ENCODE measurements around the gene TTLL13.

The TTLL13 gene

DNA sequence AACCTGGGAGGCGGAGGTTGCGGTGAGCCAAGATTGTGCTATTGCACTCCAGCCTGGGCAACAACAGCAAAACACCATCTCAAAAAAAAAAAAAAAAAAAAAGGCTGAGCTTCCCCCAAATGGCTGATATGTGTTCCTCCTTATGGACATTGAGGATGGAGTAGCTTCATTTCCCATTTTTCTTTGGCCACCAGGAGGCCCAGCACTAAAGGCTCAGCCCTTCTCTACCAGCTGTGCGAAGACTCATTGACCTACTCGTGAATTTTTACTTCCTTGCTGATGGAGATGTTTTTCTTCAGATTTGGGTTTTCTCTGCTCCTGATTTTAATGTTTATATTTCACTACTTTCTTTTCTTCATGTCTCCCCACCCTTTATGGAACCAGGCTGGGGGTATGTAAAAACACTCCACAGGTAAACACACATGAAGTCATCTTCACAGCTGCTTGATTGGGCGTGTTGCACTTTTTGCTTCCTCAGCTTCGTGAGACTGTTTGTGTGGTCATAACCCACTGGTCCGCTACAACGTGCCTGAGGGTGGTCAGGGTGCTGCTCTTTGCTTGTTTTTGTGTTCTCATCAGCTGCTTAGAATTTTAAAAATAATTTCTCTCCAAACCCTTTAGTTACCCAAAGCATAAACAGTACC is 34.7 kb upstream of the TTLL13 start:
- no peak for DNase-seq (ENCODE audit: low spot score)

GRCh38 chr15:90217671-90218394 is 31.5 kb upstream of the TTLL13 start:
- no peak for DNase-seq (ENCODE audit: low spot score)

GRCh38 chr15:90219421-90220141 is 29.8 kb upstream of the TTLL13 start:
- no peak for DNase-seq (ENCODE audit: low spot score)

GRCh38 chr15:90221246-90221900 is 28.0 kb upstream of the TTLL13 start:
- peak; percentile 68 for DNase-seq (ENCODE audit: low spot score)

GRCh38 chr15:90222547-90222946 is 26.8 kb upstream of the TTLL13 start:
- DNase-seq (ENCODE audit: low spot score) = no peak

GRCh38 chr15:90223441-90224165 is 25.8 kb upstream of the TTLL13 start:
- DNase-seq (ENCODE audit: low spot score) = no peak

GRCh38 chr15:90225047-90225446 is 24.3 kb upstream of the TTLL13 start:
- DNase-seq (ENCODE audit: low spot score) = no peak

GRCh38 chr15:90225504-90226234 is 23.7 kb upstream of the TTLL13 start:
- no peak for DNase-seq (ENCODE audit: low spot score)

DNA sequence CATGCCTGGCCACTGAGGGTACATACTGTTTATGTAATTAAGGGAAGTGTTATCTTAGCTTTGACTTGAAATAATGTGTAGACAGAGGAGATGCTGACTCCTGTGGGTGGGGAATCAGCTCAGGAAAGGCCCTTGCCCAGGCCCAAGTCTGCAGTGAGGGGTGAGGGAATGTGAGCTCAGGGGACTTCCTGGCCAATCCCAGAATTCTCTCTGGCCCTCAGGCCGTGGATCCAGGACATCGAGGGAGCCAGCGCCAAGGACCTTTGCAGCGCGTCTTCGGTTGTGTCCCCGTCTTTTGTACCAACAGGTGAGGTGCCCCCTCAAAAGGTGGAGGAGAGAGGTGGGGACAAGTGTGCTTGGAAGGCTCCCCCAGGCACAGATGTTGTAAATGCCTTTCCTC is 22.0 kb upstream of the TTLL13 start:
- DNase-seq (ENCODE audit: low spot score) = no peak

DNA sequence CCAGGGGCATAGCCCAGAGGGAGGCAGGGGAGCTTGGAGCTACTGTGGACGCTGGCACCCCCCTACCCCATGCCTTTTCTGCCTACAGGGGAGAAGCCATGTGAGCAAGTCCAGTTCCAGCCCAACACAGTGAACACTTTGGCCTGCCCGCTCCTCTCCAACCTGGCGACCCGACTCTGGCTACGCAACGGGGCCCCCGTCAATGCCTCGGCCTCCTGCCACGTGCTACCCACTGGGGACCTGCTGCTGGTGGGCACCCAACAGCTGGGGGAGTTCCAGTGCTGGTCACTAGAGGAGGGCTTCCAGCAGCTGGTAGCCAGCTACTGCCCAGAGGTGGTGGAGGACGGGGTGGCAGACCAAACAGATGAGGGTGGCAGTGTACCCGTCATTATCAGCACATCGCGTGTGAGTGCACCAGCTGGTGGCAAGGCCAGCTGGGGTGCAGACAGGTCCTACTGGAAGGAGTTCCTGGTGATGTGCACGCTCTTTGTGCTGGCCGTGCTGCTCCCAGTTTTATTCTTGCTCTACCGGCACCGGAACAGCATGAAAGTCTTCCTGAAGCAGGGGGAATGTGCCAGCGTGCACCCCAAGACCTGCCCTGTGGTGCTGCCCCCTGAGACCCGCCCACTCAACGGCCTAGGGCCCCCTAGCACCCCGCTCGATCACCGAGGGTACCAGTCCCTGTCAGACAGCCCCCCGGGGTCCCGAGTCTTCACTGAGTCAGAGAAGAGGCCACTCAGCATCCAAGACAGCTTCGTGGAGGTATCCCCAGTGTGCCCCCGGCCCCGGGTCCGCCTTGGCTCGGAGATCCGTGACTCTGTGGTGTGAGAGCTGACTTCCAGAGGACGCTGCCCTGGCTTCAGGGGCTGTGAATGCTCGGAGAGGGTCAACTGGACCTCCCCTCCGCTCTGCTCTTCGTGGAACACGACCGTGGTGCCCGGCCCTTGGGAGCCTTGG is 21.3 kb upstream of the TTLL13 start:
- no peak for DNase-seq (ENCODE audit: low spot score)

DNA sequence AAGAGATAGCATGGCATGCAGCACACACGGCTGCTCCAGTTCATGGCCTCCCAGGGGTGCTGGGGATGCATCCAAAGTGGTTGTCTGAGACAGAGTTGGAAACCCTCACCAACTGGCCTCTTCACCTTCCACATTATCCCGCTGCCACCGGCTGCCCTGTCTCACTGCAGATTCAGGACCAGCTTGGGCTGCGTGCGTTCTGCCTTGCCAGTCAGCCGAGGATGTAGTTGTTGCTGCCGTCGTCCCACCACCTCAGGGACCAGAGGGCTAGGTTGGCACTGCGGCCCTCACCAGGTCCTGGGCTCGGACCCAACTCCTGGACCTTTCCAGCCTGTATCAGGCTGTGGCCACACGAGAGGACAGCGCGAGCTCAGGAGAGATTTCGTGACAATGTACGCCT is 20.4 kb upstream of the TTLL13 start:
- no peak for DNase-seq (ENCODE audit: low spot score)

GRCh38 chr15:90230071-90230494 is 19.3 kb upstream of the TTLL13 start:
- no peak for DNase-seq (ENCODE audit: low spot score)

- no peak for DNase-seq (ENCODE audit: low spot score)
Observed at GRCh38 chr15:90230610-90231009, 18.7 kb upstream of the TTLL13 start.

DNA sequence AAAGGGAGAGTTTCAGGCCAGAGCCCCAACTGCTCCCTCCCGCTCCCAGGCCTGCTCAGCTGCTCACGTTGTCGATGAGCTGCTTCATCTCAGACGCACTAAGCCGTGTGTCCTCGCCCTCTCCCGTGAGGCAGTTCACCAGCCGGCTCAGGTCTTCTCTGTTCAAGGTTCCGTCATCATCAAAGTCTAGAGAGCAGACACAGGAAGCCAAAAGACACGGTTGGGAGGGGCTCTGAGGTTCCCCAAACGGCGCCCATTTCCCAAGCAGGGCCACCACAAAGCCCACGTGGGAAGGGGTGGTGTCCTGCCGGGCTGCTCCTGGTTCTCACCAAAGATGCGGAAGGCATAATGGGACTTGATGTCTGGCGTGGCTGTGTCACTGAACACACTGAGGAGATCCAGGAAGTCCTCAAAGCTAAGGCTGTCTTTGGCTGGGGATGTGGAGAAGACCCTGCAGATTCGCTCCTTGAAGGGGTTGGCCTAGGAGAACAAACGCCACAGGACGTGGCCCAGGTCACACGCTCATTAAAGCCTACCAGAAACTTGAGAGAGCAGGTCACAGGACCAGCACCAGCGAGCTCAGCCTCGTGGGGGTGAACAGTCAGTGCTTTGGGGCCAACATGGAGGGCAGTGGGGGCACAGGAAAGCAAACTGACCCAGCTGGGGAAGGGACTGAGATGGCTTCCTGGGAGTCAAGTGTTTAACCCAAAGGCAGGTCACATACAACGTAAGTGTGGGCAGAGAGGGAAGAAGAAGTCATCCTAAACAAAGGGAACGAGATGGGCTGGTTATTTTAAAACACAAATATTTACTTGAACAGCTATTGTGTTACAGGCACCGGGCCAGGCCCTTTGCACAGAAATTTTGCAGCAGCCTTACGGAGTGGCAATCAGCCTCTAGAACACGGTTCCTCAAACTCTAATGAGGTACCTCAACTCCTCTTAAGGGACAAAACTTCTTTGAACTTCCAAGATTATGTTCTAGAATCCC is 18.0 kb upstream of the TTLL13 start:
- no peak for DNase-seq (ENCODE audit: low spot score)

- no peak for DNase-seq (ENCODE audit: low spot score)
Observed at GRCh38 chr15:90232196-90232595, 17.2 kb upstream of the TTLL13 start.

GRCh38 chr15:90232941-90233386 is 16.4 kb upstream of the TTLL13 start:
- DNase-seq (ENCODE audit: low spot score) = no peak

DNA sequence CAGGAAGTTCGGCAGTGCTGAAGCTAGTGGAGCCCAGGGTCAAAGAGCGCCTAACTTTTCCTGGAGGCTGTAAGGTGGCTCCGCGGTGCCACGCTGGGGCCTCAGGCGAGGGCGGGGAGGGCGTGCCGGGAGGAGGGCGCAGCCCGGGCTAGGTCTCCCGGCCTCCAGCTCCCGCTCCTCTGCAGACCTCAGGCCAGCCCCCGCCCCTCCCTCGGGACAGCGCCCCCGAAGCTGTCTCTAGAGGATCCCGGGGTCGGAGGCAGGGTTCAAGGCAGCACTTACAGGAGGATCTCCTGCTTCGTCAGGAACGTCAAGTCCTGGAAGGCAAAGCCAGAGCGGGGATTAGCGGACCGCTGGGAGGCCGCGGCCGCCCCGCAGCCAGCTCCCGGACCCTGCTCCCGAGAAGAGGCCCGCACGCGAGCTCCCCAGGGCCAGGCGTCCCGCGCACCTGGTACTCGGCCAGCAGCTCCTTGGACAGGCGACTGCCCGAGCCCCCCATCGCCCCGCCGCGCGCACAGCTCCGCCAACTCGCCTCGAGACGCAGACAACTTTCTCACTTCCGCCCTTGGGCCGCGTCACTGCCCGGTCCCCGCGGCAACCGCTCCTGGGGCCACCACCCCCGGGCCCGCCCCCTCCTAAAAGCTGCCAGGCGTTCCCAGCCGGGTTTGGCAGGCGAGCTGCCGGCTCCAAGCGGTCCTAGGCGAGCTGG is 15.8 kb upstream of the TTLL13 start, which contains the start of gene CIB1:
Gene CIB1, minus strand, starts transcription at position 555 of the 709 bp plus-strand sequence. Its CDS starts 56 bp downstream, at position 499.
- peak; percentile 60 for DNase-seq (ENCODE audit: low spot score)
